ENCODE data around the gene SC5D.
A peak's percentile ranks its signal among the peaks of the same experiment; 100 is the strongest.

Gene SC5D

DNA sequence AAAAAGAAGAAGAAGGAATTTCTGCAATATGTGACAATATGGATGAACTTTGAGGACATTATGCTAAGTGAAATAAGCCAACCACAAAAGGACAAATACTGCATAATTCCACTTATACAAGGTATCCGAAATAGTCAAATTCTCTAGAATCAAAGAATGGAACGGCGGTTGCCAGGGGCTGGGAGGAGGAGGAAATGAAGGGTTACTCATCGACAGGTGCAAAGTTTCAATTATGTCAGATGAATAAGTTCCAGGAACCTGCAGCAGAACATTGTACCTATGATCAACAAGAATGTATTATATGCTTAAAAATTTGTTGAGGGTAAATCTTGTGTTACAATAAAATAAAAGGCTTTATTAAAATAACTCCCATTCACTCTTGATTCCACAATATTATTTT, 49.0 kb downstream of the SC5D start:
- DNase-seq (ENCODE audit: low read depth) = peak; percentile 43
- H3K4me3 ChIP-seq (ENCODE audit: low read depth, low read length) = no peak overlapping the region
- TF ChIP-seq CTCF (IDR thresholded peaks at IDR 0.05; ENCODE audit: insufficient read depth, low read depth, low read length, missing control alignments) = no peak

- no peak overlapping the region for H3K4me3 ChIP-seq (ENCODE audit: low read depth, low read length)
- TF ChIP-seq CTCF (IDR thresholded peaks at IDR 0.05; ENCODE audit: insufficient read depth, low read depth, low read length, missing control alignments) = no peak
- DNase-seq (ENCODE audit: low read depth) = no peak
These were observed 52.3 kb downstream of the SC5D start for GRCh38 chr11:121344824-121345223.

DNA sequence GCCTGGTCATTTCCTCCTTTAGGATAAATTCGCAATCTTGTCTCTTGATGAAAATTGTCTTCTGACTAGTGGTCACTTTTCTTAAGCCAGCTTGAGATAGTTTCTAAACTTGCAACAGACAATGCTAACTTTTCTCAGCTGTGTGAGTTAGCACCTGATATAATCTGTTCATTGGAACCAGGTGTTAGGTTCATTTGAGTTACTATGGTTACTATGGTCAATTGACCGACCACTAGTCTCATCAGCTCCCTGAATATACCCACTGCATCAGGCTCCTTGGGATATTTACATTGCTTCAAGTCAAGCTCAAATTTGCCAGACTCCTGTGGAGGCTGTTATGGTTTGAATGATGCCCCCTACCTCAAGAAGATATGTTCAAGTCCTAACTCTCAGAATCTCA, 54.5 kb downstream of the SC5D start:
- no peak overlapping the region for H3K4me3 ChIP-seq (ENCODE audit: low read depth, low read length)
- DNase-seq (ENCODE audit: low read depth) = no peak
- no peak for TF ChIP-seq CTCF (IDR thresholded peaks at IDR 0.05; ENCODE audit: insufficient read depth, low read depth, low read length, missing control alignments)

DNA sequence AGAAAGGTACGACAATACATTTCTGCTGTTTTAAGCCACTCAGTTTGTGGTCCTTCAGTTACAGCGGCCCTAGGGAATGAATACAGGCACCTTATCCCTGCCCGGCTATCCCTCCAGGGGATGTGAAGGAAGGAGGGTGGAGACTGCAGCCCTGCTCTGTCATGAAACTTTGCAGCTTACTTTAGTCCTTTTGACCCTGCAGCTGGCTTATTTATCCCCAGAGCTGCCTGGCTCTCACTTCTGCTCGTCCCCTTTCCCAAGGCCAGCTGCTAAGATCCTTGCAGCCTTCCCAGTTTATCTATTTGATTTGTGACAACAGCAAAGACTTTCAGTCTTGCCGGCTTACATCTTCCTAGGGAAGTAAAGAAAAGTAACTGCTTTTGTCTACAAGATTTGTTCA, 55.2 kb downstream of the SC5D start:
- no peak overlapping the region for H3K4me3 ChIP-seq (ENCODE audit: low read depth, low read length)
- no peak for DNase-seq (ENCODE audit: low read depth)
- no peak for TF ChIP-seq CTCF (IDR thresholded peaks at IDR 0.05; ENCODE audit: insufficient read depth, low read depth, low read length, missing control alignments)

DNA sequence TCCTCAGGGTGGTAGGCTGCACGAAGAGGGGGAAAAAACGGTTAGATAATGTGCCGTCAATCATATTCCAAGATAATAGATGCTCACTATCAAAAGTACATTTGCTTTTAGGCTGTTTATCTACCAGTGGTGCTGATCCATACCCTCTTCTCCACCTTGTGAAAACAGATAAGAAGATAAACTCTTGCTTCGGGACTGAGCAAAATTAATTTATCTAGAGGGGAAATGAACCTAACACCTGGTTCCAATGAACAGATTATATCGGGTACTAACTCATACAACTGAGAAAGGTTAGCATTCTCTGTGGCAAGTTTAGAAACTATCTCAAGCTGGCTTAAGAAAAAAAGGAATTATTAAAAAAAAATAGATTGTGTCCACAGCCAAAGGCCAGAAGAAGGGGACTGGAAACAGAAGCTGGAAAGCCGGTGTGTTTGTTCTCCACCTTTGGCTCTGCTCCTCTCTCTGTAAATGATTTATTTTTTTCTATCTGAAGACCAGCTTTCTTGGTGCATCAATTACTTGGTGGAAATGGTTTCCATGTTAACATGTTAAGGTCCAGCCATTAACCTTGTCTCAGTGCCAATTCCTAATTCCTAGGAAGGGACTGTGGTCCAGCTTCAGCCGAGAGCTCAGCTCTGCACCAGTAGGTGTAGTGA, 55.8 kb downstream of the SC5D start:
- no peak overlapping the region for H3K4me3 ChIP-seq (ENCODE audit: low read depth, low read length)
- no peak for DNase-seq (ENCODE audit: low read depth)
- no peak for TF ChIP-seq CTCF (IDR thresholded peaks at IDR 0.05; ENCODE audit: insufficient read depth, low read depth, low read length, missing control alignments)

GRCh38 chr11:121349790-121350189, 57.2 kb downstream of the SC5D start:
- H3K4me3 ChIP-seq (ENCODE audit: low read depth, low read length) = no peak overlapping the region
- TF ChIP-seq CTCF (IDR thresholded peaks at IDR 0.05; ENCODE audit: insufficient read depth, low read depth, low read length, missing control alignments) = no peak
- DNase-seq (ENCODE audit: low read depth) = no peak
